CD4-positive, alpha-beta T cell treated with Interleukin-12 subunit alpha and Interleukin-12 subunit beta, for 1 hour (primary cell): ENCODE results near the gene PCARE.

Source experiments
- DNase-seq: peaks from one replicate; pipeline ENCODE4 v3.0.0-alpha.2; 2020

PCARE gene

DNA sequence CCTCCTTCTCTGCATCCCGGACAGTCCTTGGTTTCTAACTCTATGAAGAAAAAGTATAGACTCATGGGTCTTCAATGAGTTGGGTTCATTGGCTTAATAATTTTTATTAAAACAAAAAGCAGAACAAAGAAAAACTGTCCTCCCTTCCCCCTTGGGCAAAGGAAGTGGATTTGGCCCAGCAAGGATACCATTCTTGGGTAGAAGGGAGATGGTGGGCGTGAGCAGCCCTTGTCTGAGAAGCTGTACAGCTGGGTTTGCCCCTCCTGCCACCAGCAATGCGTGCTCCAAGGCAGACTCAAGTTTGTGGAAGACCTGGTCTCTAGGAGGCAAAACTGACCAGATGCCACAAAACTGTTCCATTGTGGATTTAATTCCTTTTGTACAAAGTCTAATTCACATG is 12.7 kb downstream of the PCARE start:
- DNase-seq: no peak

DNA sequence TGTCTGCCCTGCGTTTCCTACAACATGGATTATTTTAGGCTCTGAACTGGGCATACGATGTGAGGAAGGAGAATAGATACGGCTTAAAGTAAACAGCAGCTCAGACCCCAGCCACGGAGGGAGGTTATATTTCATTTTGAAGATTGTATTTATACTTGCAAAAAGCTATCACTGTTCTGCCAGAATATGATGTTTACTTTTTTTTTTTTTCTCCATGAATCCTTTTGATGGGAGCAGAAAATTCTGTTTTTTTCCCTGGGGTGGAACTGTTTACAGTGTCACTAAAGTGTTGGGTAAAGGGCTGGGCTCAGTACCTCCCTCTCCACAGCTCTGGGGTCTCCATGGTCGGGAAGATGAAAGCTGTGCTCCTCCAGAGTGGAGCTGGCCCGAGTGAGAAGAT is 13.1 kb downstream of the PCARE start:
- DNase-seq: no peak

DNA sequence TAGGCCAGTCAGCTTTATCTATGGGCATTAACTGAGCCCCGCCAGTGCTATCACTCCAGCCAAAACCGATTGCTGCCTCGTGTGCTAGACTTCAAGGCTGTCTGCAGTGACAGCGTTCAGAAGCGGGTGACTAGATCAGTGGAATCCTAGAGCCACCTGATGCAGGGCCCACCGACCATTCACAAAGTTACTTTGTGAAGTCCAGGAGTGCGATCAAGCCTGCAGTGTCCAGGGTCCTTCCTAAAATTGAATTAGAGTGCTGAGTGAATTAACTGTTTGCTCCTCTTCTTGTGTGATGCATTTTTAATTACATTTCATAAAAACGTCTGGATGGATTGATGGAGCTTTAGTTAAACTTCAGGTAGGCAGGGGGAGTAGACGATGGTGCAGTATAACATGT is 13.9 kb downstream of the PCARE start:
- no peak for DNase-seq

DNA sequence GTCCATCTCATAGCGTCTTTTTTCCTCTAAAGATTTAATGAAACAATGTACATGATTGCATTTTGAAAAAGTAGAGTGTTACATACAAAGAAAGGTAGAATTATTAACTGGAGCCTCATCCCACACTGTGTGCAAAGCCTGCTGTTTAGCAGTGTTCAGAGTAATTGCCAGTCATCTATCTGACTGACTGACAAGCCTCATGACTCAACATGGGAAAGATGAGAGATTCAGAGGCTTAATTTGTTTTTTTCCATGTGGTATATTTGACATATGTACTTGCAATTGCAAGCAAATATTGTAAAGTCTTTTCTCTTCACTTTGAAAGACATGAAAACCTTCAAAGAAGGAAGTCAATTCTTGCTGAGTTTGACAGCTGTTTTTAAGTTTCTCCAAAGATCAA is 14.7 kb downstream of the PCARE start:
- DNase-seq: no peak

DNA sequence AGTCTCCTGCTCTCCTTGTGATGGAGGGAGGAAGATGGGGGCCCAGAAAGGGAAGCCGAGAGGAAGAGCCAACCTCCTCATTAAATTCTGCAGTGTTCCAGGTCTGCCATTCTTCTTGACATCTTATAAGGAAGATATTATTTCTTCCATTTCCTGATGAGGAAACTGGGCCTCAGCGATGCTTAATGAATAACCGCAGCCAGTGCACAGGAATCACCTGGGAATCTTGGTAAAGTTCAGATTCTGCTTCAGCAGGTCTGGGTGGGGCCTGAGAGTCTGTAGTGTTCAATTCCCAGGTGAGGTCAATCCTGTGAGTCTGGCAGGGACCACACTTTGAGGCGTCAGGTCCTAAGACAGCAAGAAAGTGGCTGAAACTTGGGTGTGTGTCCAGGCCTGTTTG is 17.3 kb downstream of the PCARE start:
- DNase-seq: no peak

DNA sequence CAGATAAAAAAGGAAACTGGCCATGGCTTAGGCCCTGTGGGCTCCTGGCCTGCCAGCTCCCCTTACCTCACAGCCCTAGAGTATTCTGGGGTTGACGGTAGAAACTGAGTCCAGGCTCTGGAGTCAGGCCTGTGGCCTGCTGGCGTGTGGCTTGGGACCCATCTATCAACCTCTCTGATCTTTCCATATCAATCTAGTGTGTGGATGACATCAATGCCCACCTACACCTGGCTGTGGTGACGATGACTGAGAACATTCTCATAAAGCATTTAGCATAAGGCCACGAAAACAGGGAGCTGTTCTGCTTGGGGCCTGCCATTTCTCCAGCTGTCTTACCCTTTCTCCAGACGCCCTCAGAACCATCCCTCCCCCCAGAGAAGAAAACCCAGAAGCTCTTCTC is 17.9 kb downstream of the PCARE start:
- no peak for DNase-seq

DNA sequence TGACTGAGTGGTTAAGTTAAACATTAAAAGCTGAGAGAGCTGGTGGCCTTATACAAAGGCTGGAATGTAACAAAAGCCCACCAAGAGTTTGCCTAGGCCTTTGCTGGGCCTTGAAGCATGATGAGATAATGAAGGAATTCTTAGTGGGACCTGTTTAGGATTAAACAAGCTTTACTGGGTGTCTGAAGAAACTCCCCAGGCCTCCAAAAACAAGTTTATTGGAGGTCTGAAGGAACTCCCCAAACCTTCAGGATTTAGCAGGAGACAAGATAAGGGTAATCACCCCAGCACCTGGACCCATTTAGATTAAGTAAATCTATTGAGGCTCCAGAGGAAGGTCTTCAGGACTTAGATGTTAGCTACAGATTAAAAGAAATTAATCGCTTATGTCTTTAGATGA is 18.7 kb downstream of the PCARE start:
- no peak for DNase-seq

DNA sequence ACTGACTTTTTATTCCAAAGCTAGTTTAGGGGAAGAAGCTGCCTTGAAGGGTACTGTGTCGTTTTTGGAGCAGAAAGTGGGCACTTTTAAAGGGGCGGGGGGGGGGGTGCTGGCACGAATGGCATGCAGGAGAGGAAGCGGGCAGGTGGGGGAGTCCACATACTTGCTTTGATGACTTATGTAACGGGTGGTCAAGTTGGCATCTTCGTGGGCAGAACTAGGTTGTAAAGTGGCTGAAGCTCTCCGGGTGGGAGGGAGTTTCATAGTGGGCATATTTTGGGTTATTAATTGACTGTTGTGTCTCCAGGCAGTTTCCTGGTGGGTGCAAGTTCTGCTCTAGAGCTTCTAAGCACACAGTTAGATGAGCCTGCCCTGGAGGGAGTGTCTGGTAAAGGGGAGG is 19.9 kb downstream of the PCARE start:
- DNase-seq: no peak

DNA sequence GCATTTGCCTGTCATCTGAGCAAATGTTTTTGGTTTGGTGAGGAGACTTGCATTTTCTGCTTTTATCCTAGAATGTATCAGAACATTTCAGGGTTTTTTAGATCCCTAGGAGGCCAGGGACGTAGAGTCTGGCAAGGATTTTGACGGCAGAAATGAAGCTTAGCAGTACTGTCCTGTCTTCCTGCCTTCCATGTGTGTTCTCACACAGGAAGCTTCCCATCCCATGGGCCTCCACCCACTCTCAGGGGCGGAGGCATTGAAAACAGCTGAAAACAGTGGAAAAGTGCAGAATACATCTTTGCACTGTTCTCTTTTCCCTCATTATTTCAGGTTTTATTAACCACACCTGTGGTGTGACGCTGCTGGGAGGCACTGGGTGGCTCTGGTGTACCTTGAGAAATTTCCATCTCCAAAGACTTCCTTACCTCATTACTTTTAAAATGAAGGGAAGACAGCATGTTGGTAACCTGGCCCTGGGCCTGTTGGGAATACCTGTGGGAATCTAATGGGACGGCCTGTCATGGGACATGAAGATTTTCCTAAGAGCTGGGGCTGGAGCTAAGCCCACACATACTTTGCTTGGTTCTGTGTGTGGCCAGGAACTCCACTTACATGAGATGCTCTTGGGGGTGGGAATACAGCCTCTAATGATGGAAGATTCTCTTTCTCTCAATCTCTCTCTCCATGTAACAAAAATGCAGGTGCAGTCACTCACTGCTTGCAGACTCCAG is 20.5 kb downstream of the PCARE start:
- no peak for DNase-seq

DNA sequence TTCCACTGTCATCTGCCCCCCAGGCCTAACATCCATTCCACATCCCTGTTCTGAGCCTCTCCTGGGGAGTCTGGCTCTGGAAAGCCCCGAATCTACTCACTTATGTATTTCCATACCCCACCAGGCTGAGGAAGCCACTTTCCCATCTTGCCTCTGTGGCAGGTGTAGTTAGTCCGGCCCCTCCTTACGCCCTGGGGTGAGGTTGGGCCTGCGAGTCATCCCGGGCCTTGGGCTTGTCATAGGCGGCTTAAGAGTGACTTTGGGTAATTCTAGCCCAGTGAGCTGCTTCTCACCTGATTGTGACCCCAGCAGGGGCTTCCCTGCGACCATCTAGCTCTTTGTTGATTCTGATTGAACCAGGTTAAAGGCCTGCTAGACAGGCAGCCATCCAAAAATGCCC is 21.1 kb downstream of the PCARE start:
- DNase-seq: no peak

DNA sequence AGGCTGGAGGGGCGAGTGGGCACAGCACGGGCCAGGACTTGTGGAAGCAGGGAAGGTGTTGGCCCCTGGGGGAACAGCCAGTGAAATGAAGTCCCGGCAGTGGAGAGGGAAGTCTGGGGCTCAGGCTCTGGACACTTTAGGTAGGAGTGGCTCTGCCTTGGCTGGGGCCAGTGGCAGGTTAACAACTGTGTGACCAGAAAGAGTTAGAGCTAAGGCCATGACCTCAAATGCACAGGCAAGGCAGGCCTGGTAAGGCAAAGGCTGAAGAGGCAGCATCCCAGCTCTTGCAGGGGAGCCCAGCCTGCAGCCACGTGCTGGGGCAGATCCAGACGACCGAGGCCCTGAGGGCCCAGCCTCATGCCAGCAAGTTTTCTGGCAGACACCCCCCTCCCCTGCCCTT is 21.5 kb downstream of the PCARE start:
- no peak for DNase-seq

DNA sequence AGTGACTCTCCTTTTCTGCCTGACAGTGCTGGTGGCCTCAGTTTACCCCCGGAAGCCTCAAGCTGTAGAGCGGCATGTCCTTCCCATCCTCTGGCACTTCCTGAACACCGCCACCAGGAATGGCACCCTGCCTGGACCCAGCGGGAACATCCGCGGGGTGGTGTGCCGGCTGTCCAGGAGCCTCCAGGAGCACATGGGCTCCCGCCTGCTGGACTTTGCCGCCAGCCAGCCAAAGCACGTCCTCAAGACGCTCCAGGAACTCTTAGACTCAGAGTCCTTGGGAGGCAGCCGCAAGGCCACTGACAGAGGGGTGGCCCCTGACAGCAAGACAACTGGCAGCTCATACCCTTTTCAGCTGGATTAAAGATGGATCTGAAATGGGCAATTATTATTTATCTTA is 22.6 kb downstream of the PCARE start:
- no peak for DNase-seq

DNA sequence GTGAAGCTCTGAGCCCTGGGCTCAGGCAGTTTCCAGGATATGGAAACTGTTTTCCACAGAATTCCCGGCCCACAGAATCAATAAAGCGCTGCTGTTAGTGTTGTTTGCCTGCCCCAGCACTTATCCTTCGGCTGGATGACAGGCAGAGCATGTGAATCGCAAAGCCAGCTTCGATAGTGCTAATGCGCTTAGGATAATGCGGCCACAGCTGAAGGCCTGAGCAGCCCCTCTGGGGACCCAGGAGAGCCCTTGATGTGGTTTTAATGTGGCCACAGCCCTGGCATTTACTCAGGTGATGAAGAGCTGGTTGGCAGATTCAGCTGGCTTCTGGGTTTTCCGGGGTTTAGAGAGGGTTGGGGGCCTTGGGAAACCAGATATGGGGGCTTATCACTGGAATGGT is 23.7 kb downstream of the PCARE start:
- DNase-seq: no peak

DNA sequence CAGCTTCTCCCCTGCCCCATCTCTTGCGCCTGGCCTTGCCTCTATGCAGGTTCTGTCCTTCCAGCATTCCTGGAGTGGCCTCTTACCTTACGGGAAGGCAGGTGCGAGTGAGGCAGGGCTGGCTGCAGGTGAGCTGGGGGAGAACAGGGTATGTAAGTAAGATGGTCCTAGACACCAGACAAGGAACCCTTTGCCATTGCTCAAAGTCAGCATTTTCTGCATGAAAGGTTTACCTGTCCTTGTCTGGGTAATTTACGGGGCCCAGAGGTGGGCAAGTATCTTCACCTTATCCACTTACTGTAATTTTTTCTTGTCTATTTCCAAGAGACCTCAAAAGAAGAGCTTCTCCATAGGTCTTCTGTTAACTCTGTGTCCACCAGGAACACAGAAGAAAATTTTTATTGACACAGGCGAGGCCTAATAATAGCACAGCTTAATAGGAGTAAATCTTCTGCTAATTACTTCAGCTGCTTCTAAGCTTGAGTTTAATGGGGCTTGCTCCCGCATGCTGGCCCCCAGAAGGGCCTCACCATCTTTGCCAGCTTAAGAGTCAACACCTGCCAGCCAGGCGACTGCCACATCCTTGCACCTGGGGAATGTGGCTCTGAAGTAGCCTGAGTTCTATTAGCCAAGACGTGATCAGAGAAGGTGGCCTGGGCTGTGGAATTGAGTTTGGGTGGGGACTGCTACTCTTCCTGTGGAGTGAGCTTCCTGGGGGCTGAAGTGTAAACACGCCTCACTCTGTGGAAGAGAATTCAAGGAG is 27.1 kb downstream of the PCARE start:
- no peak for DNase-seq

DNA sequence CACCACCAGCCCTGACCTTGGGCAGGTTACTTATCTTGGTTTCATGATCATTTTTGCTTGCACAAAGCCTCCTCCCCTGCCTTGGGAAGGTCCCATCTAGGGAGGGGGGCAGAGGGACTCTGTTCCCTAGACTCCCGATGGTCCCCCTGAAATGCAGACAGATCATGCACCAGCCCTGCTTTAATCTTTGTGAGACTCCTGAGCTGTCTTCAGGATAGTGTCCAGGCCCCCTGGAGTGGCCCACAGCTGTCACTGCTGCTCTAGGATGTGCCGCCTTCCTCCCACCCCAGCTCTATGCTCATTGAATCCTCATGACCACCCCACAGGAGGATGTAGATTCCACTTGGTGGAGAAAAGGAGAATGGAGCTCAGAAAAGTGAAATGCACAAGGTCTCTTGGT is 28.0 kb downstream of the PCARE start:
- no peak for DNase-seq

DNA sequence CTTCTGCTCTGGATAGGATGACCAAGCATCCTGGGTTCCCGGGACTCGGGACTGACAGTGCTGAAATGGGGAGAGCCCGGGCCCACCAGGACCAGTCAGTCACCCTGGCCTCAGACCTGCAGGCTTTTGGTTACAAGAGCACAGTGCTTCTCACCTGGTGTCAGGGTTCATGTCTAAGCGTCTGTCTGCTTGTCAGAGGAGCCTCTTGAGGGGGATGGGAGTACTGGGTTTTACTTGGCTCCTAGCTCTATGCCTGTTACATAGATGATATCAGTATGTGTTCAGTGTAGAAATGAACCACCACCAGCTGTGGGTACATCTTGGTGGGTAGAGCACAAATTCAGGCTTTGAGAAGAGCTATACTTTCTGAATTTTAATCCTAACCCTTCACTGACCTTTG is 29.9 kb downstream of the PCARE start:
- DNase-seq: no peak

DNA sequence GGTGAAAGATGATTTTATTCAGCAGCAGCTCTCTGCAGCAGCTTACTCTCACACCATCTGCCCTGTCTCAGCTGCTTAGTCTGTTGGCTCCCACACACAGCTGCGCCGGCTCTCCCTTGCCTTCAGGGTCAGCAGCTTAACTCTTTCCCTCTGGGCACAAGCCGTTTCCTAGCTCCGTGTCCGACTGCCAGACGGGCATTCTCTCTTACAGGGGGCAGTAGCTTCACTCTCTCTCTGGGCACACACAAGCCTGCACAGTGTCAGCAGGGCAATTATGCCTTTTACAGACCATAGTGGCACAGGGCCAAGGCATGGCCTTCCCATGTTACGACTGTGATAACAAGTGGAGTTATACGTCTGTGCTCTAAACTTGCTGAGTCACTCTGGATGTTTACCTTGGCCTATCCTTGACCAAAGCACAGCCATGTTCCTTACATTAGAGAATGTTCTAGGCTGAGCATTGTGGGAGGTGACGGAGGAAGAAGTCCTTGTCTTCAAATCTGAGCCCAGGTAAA is 31.7 kb downstream of the PCARE start:
- DNase-seq: no peak

DNA sequence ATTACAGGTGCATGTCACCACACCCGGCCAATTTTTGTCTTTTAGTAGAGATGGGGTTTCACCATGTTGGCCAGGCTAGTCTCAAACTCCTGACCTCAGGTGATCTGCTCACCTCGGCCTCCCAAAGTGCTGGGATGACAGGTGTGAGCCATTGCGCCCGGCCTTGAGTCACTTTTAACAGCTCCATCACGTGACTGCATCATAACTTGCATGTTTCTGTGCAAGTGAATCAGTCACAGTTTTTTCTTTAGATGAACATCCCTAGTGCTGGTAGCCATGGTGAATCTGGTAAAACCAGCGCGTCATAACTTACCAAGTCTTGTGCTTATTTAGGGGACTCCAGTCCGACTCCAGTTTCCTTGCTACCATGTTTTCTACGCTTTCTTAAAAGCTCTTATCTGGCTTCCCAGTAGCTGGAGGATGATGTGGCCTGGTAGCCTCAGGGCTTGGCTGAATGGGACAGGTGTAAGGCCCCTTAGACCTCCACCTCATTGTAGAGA is 33.1 kb downstream of the PCARE start:
- no peak for DNase-seq

DNA sequence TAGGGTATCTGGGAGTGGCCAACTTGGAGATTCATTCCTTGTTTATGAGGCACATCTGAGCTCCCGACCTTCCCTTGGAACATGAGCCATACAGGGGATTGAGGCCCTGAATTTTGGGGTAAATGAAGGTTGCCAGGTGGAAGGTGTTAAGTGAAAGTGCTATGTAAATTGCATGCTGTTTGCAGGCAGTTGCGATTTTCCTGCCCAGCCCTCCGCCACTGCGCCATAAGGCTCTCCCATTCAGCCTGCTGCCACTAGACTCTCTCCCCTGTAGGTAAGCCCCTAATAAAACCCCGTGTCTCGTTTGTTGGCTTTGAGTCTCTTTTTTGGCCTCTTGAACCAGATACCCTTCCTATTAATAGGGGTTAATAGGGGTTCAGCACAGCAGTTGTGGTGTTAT is 33.8 kb downstream of the PCARE start:
- no peak for DNase-seq

DNA sequence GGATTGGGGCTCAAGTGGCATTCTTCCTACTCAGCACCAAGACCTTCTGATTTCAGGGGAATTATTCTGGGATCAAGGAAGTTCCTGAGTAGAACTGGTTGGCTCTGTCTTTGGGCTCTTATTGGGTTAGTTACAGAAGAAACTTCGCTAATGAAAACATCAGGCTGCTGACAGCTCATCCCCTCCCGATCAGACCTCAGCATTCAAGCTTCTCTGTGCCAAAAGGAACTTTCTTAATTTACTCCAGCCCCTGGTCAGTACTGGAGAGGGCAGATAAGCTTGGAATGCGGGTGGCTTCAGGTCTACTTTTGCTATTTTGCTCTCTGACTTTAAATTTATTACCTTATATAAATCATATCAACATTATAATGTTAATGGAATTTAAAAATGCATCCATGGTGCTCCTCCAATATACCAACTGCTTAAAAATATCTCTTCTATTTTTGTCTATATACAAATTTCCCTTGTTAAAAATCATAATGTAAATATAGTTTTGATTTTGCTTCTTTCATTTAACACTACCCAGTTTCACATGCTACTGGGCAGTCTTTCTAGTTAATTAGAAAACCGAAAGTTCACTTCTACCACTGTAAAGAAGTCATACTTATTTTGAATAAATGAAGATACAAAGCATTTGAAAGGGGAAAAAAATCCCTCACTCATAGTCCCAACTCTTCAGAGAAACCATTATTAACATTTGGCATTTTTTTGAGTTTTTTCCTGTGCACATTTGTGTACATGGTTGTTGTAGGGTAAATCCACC is 34.4 kb downstream of the PCARE start:
- no peak for DNase-seq

DNA sequence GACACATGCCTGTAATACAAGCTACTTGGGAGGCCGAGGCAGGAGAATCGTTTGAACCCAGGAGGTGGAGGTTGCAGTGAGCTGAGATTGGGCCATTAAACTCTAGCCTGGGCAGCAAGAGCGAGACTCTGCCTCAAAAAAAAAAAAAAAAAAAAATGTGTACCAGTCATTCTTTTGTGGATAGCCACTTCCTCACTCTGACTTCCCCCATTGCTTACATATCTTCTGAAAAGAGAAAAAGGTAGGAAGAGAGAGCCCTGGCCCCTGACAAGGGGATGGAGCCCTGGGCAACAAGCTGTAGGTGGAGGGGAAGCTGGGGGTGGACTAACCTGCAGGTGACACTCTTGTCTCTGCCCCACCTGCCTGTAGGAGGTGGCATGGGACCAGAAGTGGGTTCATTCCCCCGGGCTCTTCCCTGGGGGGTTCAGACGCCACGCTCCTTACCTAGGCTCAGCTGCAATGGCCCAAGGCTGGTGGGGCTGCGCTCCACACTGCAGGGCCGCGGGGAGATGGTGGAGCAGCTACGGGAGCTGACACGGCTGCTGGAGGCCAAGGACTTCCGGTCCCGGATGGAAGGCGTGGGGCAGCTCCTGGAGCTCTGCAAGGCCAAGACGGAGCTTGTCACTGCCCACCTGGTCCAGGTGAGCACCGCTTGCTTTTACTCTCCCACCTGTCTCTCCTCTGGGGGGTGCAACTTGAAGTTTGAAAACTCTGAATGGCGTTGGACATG is 39.1 kb downstream of the PCARE start:
- no peak for DNase-seq

DNA sequence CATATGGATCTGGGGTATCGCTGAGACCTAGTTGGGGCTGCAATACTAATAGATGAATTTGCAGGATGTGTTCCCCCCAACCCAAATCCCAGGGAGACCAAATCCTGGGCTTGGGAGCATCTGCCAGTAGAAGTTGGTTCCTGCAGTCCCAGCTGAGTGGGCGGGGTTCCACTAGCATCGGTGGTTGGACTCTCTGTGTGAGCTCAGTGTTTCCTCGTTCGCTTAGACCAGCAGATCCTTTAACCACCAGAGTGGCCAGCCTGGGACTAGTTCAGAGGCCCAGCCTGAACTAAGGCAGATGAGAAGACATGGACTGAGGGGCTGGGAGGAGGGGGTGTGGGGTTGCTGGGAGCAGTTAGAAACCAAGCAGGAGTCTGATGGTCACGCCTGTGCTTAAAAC is 40.7 kb downstream of the PCARE start:
- no peak for DNase-seq

DNA sequence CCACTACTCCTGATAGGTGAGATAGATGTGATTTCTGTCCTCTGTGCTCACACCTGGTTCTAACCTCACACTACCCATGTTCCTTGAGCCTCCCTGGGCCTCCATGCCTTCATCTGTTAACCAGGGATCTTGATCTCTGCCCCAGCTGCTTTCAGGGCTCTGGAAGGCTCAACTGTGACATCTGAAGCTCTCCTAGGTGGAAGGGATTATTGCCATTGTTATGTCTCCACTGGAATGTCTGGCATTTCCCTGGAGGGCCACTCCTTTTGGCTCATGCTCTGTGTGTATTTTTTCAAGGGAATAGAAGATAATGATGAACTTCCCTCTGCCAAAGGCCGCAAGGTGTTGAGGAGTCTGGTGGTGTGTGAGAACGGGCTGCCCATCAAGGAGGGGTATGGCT is 41.2 kb downstream of the PCARE start:
- no peak for DNase-seq
